ENCODE data around the gene MRPS6.

Gene MRPS6

DNA sequence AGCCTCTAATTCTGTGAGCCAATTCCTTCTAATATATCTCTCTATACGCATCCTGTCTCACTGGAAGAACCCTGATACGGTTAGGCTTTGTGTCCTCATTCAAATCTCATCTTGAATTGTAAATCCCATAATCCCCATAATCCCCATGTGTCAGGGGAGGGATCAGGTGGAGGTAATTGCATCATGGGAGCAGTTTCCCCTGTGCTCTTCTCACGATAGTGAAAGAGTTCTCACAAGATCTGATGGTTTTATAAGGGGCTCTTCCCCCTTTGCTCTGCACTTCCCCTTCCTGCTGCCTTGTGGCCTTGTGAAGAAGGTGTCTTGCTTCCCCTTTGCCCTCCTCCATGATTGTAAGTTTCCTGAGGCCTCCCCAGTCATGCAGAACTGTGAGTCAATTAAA, 116.1 kb downstream of the MRPS6 start:
- no peak for TF ChIP-seq FOXP2 (optimal IDR thresholded peaks at IDR 0.05; ENCODE audit: borderline replicate concordance, extremely low read depth, extremely low read length, insufficient read depth)
- TF ChIP-seq POLR2AphosphoS5 (IDR thresholded peaks at IDR 0.05; ENCODE audit: low read depth, low read length): no peak
- TF ChIP-seq, protein P1, sequence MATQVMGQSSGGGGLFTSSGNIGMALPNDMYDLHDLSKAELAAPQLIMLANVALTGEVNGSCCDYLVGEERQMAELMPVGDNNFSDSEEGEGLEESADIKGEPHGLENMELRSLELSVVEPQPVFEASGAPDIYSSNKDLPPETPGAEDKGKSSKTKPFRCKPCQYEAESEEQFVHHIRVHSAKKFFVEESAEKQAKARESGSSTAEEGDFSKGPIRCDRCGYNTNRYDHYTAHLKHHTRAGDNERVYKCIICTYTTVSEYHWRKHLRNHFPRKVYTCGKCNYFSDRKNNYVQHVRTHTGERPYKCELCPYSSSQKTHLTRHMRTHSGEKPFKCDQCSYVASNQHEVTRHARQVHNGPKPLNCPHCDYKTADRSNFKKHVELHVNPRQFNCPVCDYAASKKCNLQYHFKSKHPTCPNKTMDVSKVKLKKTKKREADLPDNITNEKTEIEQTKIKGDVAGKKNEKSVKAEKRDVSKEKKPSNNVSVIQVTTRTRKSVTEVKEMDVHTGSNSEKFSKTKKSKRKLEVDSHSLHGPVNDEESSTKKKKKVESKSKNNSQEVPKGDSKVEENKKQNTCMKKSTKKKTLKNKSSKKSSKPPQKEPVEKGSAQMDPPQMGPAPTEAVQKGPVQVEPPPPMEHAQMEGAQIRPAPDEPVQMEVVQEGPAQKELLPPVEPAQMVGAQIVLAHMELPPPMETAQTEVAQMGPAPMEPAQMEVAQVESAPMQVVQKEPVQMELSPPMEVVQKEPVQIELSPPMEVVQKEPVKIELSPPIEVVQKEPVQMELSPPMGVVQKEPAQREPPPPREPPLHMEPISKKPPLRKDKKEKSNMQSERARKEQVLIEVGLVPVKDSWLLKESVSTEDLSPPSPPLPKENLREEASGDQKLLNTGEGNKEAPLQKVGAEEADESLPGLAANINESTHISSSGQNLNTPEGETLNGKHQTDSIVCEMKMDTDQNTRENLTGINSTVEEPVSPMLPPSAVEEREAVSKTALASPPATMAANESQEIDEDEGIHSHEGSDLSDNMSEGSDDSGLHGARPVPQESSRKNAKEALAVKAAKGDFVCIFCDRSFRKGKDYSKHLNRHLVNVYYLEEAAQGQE (IDR thresholded peaks at IDR 0.05; ENCODE audit: insufficient read depth in 1 of 2, low read depth in 2 of 2, low read length in 2 of 2): no peak
- no peak for TF ChIP-seq TAF1 (IDR thresholded peaks at IDR 0.05; ENCODE audit: borderline replicate concordance, insufficient read depth, low read length)
- no peak for TF ChIP-seq SIN3A (IDR thresholded peaks at IDR 0.05; ENCODE audit: borderline replicate concordance, insufficient read depth, low read length)

DNA sequence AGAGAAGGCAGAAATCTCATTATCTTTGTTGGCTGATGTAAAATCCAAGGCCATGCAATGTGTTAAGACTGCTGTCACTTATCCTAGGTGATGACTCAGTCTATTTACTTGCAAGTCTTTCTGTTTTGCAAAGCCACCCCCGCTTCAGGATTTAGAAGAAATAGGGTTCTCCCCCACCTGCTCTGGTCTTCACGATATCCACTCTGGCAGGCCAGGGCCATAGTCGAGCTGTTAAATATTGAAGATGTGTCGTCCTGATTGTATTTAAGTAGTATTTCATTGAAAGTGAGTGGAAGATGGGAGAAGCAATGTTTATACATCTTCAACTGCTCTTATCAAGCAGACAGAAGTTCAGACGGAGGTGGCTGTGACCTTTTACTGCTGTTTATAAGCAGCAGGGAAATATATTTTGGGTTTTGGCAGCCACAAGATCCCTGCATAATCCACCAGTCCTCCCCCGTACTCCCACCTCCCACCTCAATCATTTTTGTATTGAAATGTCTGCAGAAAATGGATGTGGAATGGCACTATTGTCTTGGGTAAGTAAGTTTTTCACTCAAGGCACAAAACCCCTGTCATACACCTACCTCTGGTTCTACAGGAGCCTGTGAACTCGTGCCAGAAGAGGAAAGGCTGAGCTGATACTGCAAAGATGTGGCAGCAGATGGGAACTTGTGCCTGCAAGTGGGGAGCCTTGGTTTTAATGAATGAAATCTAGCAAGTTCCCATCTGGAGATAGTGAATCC, 117.4 kb downstream of the MRPS6 start:
- TF ChIP-seq FOXP2 (optimal IDR thresholded peaks at IDR 0.05; ENCODE audit: borderline replicate concordance, extremely low read depth, extremely low read length, insufficient read depth): no peak
- no peak for TF ChIP-seq TAF1 (IDR thresholded peaks at IDR 0.05; ENCODE audit: borderline replicate concordance, insufficient read depth, low read length)
- TF ChIP-seq, protein P1 (IDR thresholded peaks at IDR 0.05; ENCODE audit: insufficient read depth in 1 of 2, low read depth in 2 of 2, low read length in 2 of 2): no peak
- TF ChIP-seq SIN3A (IDR thresholded peaks at IDR 0.05; ENCODE audit: borderline replicate concordance, insufficient read depth, low read length): no peak
- TF ChIP-seq POLR2AphosphoS5 (IDR thresholded peaks at IDR 0.05; ENCODE audit: low read depth, low read length): no peak

DNA sequence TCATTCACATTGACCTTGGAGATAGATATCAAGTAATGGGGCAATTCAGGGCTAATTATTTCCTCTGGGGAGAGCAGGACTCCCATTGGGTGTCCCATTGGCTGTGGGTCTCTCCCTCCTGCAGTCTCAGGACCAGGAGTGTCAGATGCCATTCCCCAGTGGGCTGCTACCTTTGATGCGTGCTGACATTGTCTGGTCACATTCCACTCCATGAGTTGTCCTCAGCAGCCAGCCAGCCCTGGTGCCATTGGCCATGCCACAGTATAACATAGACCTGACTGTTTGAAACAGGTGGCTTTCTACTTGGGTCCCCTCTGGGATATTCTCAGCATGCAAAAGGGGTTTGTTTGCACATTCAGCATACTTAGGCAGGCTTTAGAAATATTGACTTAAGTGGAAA, 118.5 kb downstream of the MRPS6 start:
- TF ChIP-seq POLR2AphosphoS5 (IDR thresholded peaks at IDR 0.05; ENCODE audit: low read depth, low read length) (no peak), TAF1 (IDR thresholded peaks at IDR 0.05; ENCODE audit: borderline replicate concordance, insufficient read depth, low read length) (no peak), FOXP2 (optimal IDR thresholded peaks at IDR 0.05; ENCODE audit: borderline replicate concordance, extremely low read depth, extremely low read length, insufficient read depth) (no peak), SIN3A (IDR thresholded peaks at IDR 0.05; ENCODE audit: borderline replicate concordance, insufficient read depth, low read length) (no peak)

All from PFSK-1 (cell line).